ENCODE measurements around the gene MINDY4.

- TF ChIP-seq CTCF (IDR thresholded peaks at IDR 0.05; ENCODE audit: insufficient read depth, low read length) (no peak), POLR2AphosphoS5 (IDR thresholded peaks at IDR 0.05; ENCODE audit: low read depth) (no peak), SPI1 (IDR thresholded peaks at IDR 0.05; ENCODE audit: borderline replicate concordance, low read depth) (no peak), GABPA (IDR thresholded peaks at IDR 0.05; ENCODE audit: low read depth) (no peak), REST (IDR thresholded peaks at IDR 0.05; ENCODE audit: insufficient replicate concordance, low read depth) (no peak)
These were observed 141.0 kb downstream of the MINDY4 start for GRCh38 chr7:30912021-30912730.

Measured in HL-60 (cell line).